A673 (cell line): ENCODE results near the gene TMEM54. TPM values are rescaled to one million over a fixed set of nuclear protein-coding genes. Genes with fewer than 3 reads are reported as not detected.

Experiments used
- BruUV-seq: library from RNA; stranded (reverse); fragments of 400-500 nt; replicated peaks from 2 replicates; lab custom pipeline; 2021; lab: Mats Ljungman, UMichigan
- CTCF ChIA-PET: fragments of 300-600 bp; sonication (Branson Sonifier 250); formaldehyde crosslinking; loops from one replicate; lab custom pipeline; 2022; ENCODE audit warnings: antibody characterized with exemption; lab: Charles Lee
- POLR2A ChIA-PET: fragments of 300-600 bp; sonication (Branson Sonifier 250); formaldehyde crosslinking; loops from one replicate; lab custom pipeline; 2022; ENCODE audit warnings: antibody characterized with exemption; ENCODE audit not compliant: low non-redundant PET; lab: Charles Lee
- DNase-seq: peaks from one replicate; pipeline ENCODE4 v3.0.0-alpha.2; 2015; ENCODE audit warnings: low spot score
- H3K27ac ChIP-seq: fragments of 200-600 bp; sonication (generic); 2 replicates; pipeline ENCODE4 v1.5.1; 2016; ENCODE audit warnings: mixed run types, low read depth, mild to moderate bottlenecking, mixed read lengths, antibody characterized with exemption, low read length; ENCODE audit not compliant: poor library complexity, severe bottlenecking
- H3K27me3 ChIP-seq: fragments of 200-600 bp; sonication (generic); replicated peaks from 2 replicates; pipeline ENCODE4 v1.6.1; 2017; ENCODE audit warnings: mixed run types, low read depth, mild to moderate bottlenecking, mixed read lengths, antibody characterized with exemption, low read length; ENCODE audit not compliant: insufficient read depth, poor library complexity
- H3K36me3 ChIP-seq: fragments of 200-600 bp; sonication (generic); 2 replicates; pipeline ENCODE4 v1.6.1; 2016; ENCODE audit warnings: mixed run types, mild to moderate bottlenecking, mixed read lengths, antibody characterized with exemption, low read length; ENCODE audit not compliant: insufficient read depth, poor library complexity, severe bottlenecking
- H3K4me1 ChIP-seq: fragments of 200-600 bp; sonication (generic); 2 replicates; pipeline ENCODE4 v1.6.1; 2017; ENCODE audit warnings: mixed run types, mild to moderate bottlenecking, mixed read lengths, antibody characterized with exemption, low read length; ENCODE audit not compliant: insufficient read depth, poor library complexity, severe bottlenecking
- H3K4me3 ChIP-seq: fragments of 200-600 bp; sonication (generic); 2 replicates; pipeline ENCODE4 v1.5.1; 2016; ENCODE audit warnings: low read depth, mixed run types, mild to moderate bottlenecking, mixed read lengths, low read length; ENCODE audit not compliant: poor library complexity, severe bottlenecking
- H3K9me3 ChIP-seq: fragments of 200-600 bp; sonication (generic); 2 replicates; pipeline ENCODE4 v1.6.1; 2016; ENCODE audit warnings: mixed run types, low read depth, mild to moderate bottlenecking, mixed read lengths, antibody characterized with exemption, low read length; ENCODE audit not compliant: poor library complexity, severe bottlenecking
- EZH2 ChIP-seq: fragments of 200-600 bp; sonication (generic); IDR thresholded peaks from 2 replicates; pipeline ENCODE4 v1.6.1; 2017; ENCODE audit warnings: borderline replicate concordance, low read depth, mild to moderate bottlenecking, mixed read lengths, antibody characterized with exemption, low read length; ENCODE audit not compliant: poor library complexity, severe bottlenecking
- intact Hi-C: fragments of 100-400 bp; cut with micrococcal nuclease; formaldehyde crosslinking; loops from one replicate; pipeline ENCODE4 v1.10.0; 2022; ENCODE audit not compliant: unreplicated experiment
- total RNA-seq: library from RNA; stranded (reverse); gene quantifications from 2 replicates; pipeline ENCODE4 v1.2.3, GENCODE V29; 2021
- TF ChIP-seq, protein P1 (sequence below): fragments of 300-800, 200-600 bp; sonication (generic); conservative IDR thresholded peaks from 2 replicates; pipeline ENCODE4 v1.5.1; 2017; ENCODE audit warnings: low read depth, mild to moderate bottlenecking, antibody characterized with exemption, low read length, moderate library complexity, mixed read lengths

TMEM54 gene
- total RNA-seq, 1 experiment from 2014 or later, result 3.2 TPM

DNA sequence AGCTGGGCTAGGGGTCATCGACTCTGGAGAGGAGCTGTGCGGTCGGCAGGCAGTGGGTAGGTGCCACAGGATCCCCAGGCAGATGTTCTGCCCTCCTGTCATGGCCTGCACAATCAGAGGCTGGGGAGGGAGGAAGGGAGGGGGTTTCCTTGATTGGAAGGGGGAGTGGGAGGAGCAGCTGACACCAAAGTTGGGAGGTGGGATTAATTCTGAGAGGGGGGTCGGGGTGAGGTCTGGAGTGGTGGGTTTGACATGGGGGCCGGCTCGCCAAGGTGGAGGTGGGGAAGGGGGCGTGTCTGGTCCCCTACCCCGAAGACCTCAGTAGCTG lies 15.5 kb downstream of the TMEM54 start:
- no TSS peak for BruUV-seq
- peaks cover 11% of the 10 kb centered on the region for H3K27me3 ChIP-seq
- no peak for DNase-seq
- ChIA-PET CTCF (no interaction called here), POLR2A (no interaction called here)
- no peaks in the 10 kb centered on the region for H3K36me3 ChIP-seq
- no peak for TF ChIP-seq EZH2
- TF ChIP-seq, protein P1, sequence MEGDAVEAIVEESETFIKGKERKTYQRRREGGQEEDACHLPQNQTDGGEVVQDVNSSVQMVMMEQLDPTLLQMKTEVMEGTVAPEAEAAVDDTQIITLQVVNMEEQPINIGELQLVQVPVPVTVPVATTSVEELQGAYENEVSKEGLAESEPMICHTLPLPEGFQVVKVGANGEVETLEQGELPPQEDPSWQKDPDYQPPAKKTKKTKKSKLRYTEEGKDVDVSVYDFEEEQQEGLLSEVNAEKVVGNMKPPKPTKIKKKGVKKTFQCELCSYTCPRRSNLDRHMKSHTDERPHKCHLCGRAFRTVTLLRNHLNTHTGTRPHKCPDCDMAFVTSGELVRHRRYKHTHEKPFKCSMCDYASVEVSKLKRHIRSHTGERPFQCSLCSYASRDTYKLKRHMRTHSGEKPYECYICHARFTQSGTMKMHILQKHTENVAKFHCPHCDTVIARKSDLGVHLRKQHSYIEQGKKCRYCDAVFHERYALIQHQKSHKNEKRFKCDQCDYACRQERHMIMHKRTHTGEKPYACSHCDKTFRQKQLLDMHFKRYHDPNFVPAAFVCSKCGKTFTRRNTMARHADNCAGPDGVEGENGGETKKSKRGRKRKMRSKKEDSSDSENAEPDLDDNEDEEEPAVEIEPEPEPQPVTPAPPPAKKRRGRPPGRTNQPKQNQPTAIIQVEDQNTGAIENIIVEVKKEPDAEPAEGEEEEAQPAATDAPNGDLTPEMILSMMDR, result no peak
- no peak overlapping the region for H3K4me3 ChIP-seq
- intact Hi-C loops, result no loop called here
- peaks cover 4% of the 10 kb centered on the region for H3K4me1 ChIP-seq
- no peak overlapping the region for H3K27ac ChIP-seq
- no peaks in the 10 kb centered on the region for H3K9me3 ChIP-seq

DNA sequence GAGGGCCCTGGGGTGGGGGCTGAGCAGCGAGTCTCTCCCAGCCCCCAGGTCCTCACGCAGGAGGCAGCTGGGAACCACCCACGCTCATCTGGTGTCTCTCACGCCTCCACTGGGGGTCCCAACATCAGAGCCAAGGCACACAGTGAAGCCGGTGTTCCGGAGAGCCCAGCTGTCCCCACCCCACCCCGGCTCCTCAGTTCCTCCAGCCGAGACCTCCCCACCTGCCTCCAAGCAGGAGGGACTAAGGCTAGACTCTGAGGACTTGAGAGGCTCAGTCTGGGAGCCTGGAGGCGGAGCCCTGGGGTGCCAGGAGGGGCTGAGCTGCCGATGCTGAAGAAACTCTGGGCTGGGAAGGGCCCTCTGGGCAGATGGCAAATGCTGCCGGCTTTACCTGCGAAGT lies 16.5 kb downstream of the TMEM54 start:
- H3K4me1 ChIP-seq, result peaks cover 4% of the 10 kb centered on the region
- H3K36me3 ChIP-seq, result no peaks in the 10 kb centered on the region
- peaks cover 11% of the 10 kb centered on the region for H3K27me3 ChIP-seq
- TF ChIP-seq, protein P1, result no peak
- TF ChIP-seq EZH2, result no peak
- BruUV-seq, result no TSS peak
- no peak overlapping the region for H3K27ac ChIP-seq
- H3K4me3 ChIP-seq, result no peak overlapping the region
- ChIA-PET POLR2A (no interaction called here), CTCF (no interaction called here)
- intact Hi-C loops, result no loop called here
- DNase-seq, result no peak
- H3K9me3 ChIP-seq, result no peaks in the 10 kb centered on the region

DNA sequence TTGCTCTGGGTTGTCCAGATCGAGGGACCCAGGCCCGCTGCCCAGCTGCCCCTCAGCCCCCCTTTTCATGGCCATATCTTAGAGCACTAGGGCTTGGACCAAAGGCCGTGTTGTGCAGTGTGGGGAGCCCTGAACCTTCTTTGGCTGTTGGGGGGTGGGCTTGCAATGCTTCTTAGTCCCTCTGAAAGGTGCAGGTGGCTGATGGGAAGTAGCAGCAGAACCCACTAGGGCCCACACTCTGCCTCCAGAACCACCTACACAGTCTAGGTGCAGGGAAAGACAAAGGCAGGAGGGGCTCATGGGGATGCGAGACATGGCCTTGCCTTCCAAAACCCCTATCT lies 17.2 kb downstream of the TMEM54 start:
- Histone ChIP-seq H3K4me3 (no peak overlapping the region), H3K36me3 (no peaks in the 10 kb centered on the region), H3K27ac (no peak overlapping the region), H3K9me3 (no peaks in the 10 kb centered on the region), H3K27me3 (peaks cover 11% of the 10 kb centered on the region), H3K4me1 (peaks cover 4% of the 10 kb centered on the region)
- no peak for DNase-seq
- BruUV-seq, result no TSS peak
- ChIA-PET POLR2A (no interaction called here), CTCF (no interaction called here)
- intact Hi-C loops, result no loop called here
- no peak for TF ChIP-seq EZH2
- TF ChIP-seq, protein P1, result no peak
